ENCODE measurements around the gene TBC1D10B. TPM values are rescaled to one million over a fixed set of nuclear protein-coding genes. Genes with fewer than 3 reads are reported as not detected.
A peak's percentile ranks its signal among the peaks of the same experiment; 100 is the strongest.
"Not testable (repeated sequence)": the region's sequence is repeated elsewhere in the genome, so short reads cannot be mapped to it uniquely, and the experiment has no call there.

The TBC1D10B gene
- total RNA-seq, 4 donors from 2014 or later: 35.3 to 52.6 (median 43.6) TPM

GRCh38 chr16:30335598-30336474 lies 34.5 kb downstream of the TBC1D10B start:
- Histone ChIP-seq H3K36me3 (no peaks in the 10 kb centered on the region), H3K27me3 (no peaks in the 10 kb centered on the region), H3K9me3 (no peaks in the 10 kb centered on the region), H3K27ac (peak overlapping the region; percentile 89 to 99 (median 96)), H3K4me3 (peak overlapping the region; percentile 66 to 85 (median 77)), H3K4me1 (peaks cover 5 to 32% of the 10 kb centered on the region in 2 donors)
- TF ChIP-seq POLR2A (IDR thresholded peaks at IDR 0.05): no peak
- no peak for TF ChIP-seq CTCF (IDR thresholded peaks at IDR 0.05 in 4 of 5, conservative IDR thresholded peaks at IDR 0.05 in 1 of 5)
- in situ Hi-C loops (cut with MboI; ENCODE audit: low sequenced_read_pairs in 4 of 4) (no loop called here), intact Hi-C loops (cut with DNase I; ENCODE audit: low total_unique reads) (loop anchor here (1.0 to 2.0 kb wide), 4 partner anchors 15 to 73 kb away; partner anchors contain the start of gene TBC1D10B)
- DNase-seq: peak; percentile 64 to 75
- ATAC-seq: peak; percentile 52 to 67

DNA sequence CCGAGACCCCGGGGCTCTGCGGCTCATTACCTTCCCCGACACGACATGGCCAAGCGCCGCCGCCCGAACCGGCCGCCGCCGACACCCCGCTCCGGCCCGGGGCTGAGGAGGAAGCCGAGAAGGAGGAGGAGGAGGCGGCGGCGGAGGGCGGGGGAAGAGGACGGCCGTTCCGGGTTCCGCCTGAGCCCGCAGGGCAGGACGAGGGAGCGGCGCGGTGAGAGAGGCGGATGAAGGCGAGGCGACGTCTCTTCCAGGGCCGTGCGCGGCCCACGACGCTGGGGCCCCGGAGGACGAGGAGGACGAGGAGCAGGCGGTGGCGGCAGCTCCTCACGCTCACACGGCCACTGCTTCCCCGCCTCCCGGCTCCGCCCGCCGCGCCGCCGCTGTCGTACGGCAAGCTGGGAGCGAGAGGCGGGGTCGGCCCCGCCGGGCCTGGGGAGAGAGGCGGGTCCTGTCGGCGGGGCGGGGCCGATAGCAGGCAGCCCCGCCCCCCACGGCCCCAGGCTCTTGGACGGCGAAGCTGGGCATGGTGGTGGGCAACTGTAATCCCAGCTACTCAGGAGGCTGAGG lies 35.2 kb downstream of the TBC1D10B start:
- in situ Hi-C loops (cut with MboI; ENCODE audit: low sequenced_read_pairs in 4 of 4); H3K27me3 ChIP-seq; H3K36me3 ChIP-seq; H3K9me3 ChIP-seq: not testable (repeated sequence)
- DNase-seq (peak; percentile 77 to 87), ATAC-seq (peak; percentile 53 to 84)
- H3K4me1 ChIP-seq: peaks cover 12 to 37% of the 10 kb centered on the region in 2 donors
- peak overlapping the region; percentile 66 to 85 (median 77) for H3K4me3 ChIP-seq
- TF ChIP-seq POLR2A (IDR thresholded peaks at IDR 0.05): peak; percentile 90 to 96
- H3K27ac ChIP-seq: peak overlapping the region; percentile 89 to 99 (median 96)
- intact Hi-C loops (cut with DNase I; ENCODE audit: low total_unique reads): loop anchor here (2.0 kb wide), 3 partner anchors 36 to 74 kb away; partner anchors contain the start of gene TBC1D10B

- H3K9me3 ChIP-seq; H3K27me3 ChIP-seq; H3K36me3 ChIP-seq; in situ Hi-C loops (cut with MboI; ENCODE audit: low sequenced_read_pairs in 4 of 4): not testable (repeated sequence)
- Histone ChIP-seq H3K4me3 (peak overlapping the region; percentile 66 to 85 (median 77)), H3K27ac (peak overlapping the region; percentile 89 to 99 (median 96)), H3K4me1 (peaks cover 12 to 36% of the 10 kb centered on the region in 2 donors)
- DNase-seq (peak; percentile 58 to 77), ATAC-seq (peak; percentile 54 to 79)
- intact Hi-C loops (cut with DNase I; ENCODE audit: low total_unique reads): loop anchor here (2.0 kb wide), 3 partner anchors 36 to 74 kb away; partner anchors contain the start of gene TBC1D10B
These were observed 35.8 kb downstream of the TBC1D10B start for GRCh38 chr16:30334473-30334989.

- H3K27me3 ChIP-seq; in situ Hi-C loops (cut with MboI; ENCODE audit: low sequenced_read_pairs in 4 of 4); H3K9me3 ChIP-seq; H3K36me3 ChIP-seq; DNase-seq; H3K4me1 ChIP-seq; intact Hi-C loops (cut with DNase I; ENCODE audit: low total_unique reads); H3K27ac ChIP-seq; H3K4me3 ChIP-seq: not testable (repeated sequence)
- ATAC-seq: peak in 1 of 2 donors; percentile 16
These were observed 46.1 kb downstream of the TBC1D10B start for GRCh38 chr16:30324220-30324619.

DNA sequence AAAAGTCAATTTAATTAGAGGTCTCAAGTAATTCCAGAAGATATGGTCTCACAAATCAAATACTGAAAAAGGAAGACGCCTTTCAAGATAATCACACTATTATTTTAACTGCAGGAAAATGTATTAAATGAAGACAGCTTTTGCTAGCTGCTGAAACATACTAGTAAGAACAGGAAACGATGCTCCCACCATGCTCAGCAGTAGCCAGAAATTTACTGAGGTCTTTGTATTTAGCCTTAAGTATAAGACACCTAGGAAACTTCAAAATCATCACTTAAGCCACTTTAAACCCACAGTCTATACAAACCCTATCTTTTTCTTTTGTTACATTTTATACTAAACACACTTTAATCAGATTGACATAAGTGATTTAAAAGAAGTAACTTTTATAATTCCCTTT lies 51.6 kb downstream of the TBC1D10B start:
- H3K27ac ChIP-seq; DNase-seq; intact Hi-C loops (cut with DNase I; ENCODE audit: low total_unique reads); in situ Hi-C loops (cut with MboI; ENCODE audit: low sequenced_read_pairs in 4 of 4); H3K36me3 ChIP-seq; H3K9me3 ChIP-seq; H3K4me1 ChIP-seq; H3K4me3 ChIP-seq; ATAC-seq; H3K27me3 ChIP-seq: not testable (repeated sequence)

DNA sequence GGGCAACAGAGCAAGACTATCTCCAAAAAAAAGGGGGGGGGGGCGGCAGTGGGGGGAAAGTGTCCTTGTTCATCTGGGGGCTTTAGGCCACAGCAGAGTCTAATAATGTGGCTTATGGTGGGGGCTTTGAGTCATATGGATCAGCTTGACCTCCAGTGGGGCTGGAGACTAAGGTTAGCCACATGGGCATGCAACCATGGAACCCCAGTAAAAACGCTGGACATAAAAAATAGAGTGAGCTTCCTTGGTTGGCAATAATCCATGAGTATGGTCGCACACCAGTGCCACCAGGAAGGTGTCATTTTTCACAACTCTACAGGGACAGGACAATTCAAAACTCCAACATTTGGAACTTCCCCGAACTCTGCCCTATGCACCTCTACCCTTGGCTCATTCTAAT lies 59.4 kb downstream of the TBC1D10B start:
- in situ Hi-C loops (cut with MboI; ENCODE audit: low sequenced_read_pairs in 4 of 4); ATAC-seq; H3K27me3 ChIP-seq; H3K9me3 ChIP-seq; intact Hi-C loops (cut with DNase I; ENCODE audit: low total_unique reads); H3K36me3 ChIP-seq; H3K4me3 ChIP-seq; DNase-seq: not testable (repeated sequence)
- Histone ChIP-seq H3K4me1 (peaks cover 8 to 15% of the 10 kb centered on the region in 2 donors), H3K27ac (peak overlapping the region in 1 of 4 donors; percentile 55)

GRCh38 chr16:30309255-30309654 lies 61.0 kb downstream of the TBC1D10B start:
- ATAC-seq; DNase-seq; intact Hi-C loops (cut with DNase I; ENCODE audit: low total_unique reads); H3K27me3 ChIP-seq; H3K36me3 ChIP-seq; H3K9me3 ChIP-seq; in situ Hi-C loops (cut with MboI; ENCODE audit: low sequenced_read_pairs in 4 of 4); H3K4me3 ChIP-seq: not testable (repeated sequence)
- Histone ChIP-seq H3K27ac (peak overlapping the region in 2 of 4 donors; percentile 14 to 41), H3K4me1 (peaks cover 8 to 15% of the 10 kb centered on the region in 2 donors)

Other genes starting within 250 kb of the TBC1D10B start
- gene MAPK3, start 247.3 kb downstream of the TBC1D10B start, total RNA-seq: 10 to 100 TPM; 28.6 to 48.7 (median 38.0) TPM
- gene CORO1A, start 186.9 kb downstream of the TBC1D10B start, total RNA-seq: 1 to 10 TPM in 3 of 4 donors, under 1 TPM in 1; 0.44 to 8.9 (median 5.8) TPM
- 100 to 1,000 TPM in 3 of 4 donors, 10 to 100 TPM in 1; 96.7 to 228 (median 140) TPM for gene BOLA2B, start 176.8 kb downstream of the TBC1D10B start, total RNA-seq
- gene SLX1A, start 176.6 kb downstream of the TBC1D10B start, total RNA-seq: 100 to 1,000 TPM in 1 of 4 donors, 10 to 100 TPM in 3; 23.6 to 103 (median 45.7) TPM
- gene SULT1A3, start 171.2 kb downstream of the TBC1D10B start, total RNA-seq: 10 to 100 TPM in 1 of 4 donors, 1 to 10 TPM in 2, not detected in 1; 4.9 to 11.3 (median 9.2) TPM
- gene NPIPB13, start 122.0 kb downstream of the TBC1D10B start, total RNA-seq: 10 to 100 TPM in 1 of 4 donors, 1 to 10 TPM in 1, under 1 TPM in 2; 0.62 to 10.4 (median 0.91) TPM
- gene CD2BP2, start 15.2 kb downstream of the TBC1D10B start, total RNA-seq: 10 to 100 TPM; 33.4 to 53.8 (median 40.9) TPM
- 1,000 to 10,000 TPM; 1,053 to 4,879 (median 1,942) TPM for gene MYL11, start 4.3 kb upstream of the TBC1D10B start, total RNA-seq
- gene SEPTIN1, start 12.1 kb upstream of the TBC1D10B start, total RNA-seq: under 1 TPM in 1 of 4 donors, not detected in 3; 0.65 TPM
- 10 to 100 TPM in 2 of 4 donors, 1 to 10 TPM in 2; 4.4 to 12.7 (median 8.7) TPM for gene ZNF48, start 24.9 kb upstream of the TBC1D10B start, total RNA-seq
- gene ZNF771, start 37.1 kb upstream of the TBC1D10B start, total RNA-seq: 10 to 100 TPM; 16.7 to 34.1 (median 24.7) TPM
- gene DCTPP1, start 59.5 kb upstream of the TBC1D10B start, total RNA-seq: 10 to 100 TPM; 11.8 to 32.6 (median 17.8) TPM
- 10 to 100 TPM; 23.7 to 29.5 (median 27.4) TPM for gene SEPHS2, start 75.4 kb upstream of the TBC1D10B start, total RNA-seq
- gene ITGAL, start 102.2 kb upstream of the TBC1D10B start, total RNA-seq: 1 to 10 TPM in 1 of 4 donors, under 1 TPM in 2, not detected in 1; 0.16 to 1.9 (median 0.86) TPM
- gene ZNF768, start 156.1 kb upstream of the TBC1D10B start, total RNA-seq: 100 to 1,000 TPM in 1 of 4 donors, 10 to 100 TPM in 3; 39.8 to 118 (median 69.8) TPM
- gene ZNF747, start 164.4 kb upstream of the TBC1D10B start, total RNA-seq: 10 to 100 TPM in 3 of 4 donors, 1 to 10 TPM in 1; 8.6 to 17.5 (median 13.1) TPM
- 1 to 10 TPM; 3.7 to 5.5 (median 4.9) TPM for gene ZNF764, start 187.9 kb upstream of the TBC1D10B start, total RNA-seq
- 10 to 100 TPM; 11.0 to 38.2 (median 18.5) TPM for gene ZNF688, start 201.2 kb upstream of the TBC1D10B start, total RNA-seq
- 1 to 10 TPM in 2 of 4 donors, under 1 TPM in 2; 0.70 to 3.2 (median 1.0) TPM for gene ZNF785, start 215.2 kb upstream of the TBC1D10B start, total RNA-seq
- 1 to 10 TPM; 2.9 to 6.3 (median 6.1) TPM for gene ZNF689, start 239.9 kb upstream of the TBC1D10B start, total RNA-seq